ENCODE measurements around the gene ZNF668.
A peak's percentile ranks its signal among the peaks of the same experiment; 100 is the strongest.

Gene ZNF668

GRCh38 chr16:31055613-31056012 is 18.4 kb downstream of the ZNF668 start:
- 95% methylated on average over 4 of the region's 4 CpGs for WGBS
- Histone ChIP-seq H4K91ac (ENCODE audit: low read length) (no peak overlapping the region), H3K4me2 (ENCODE audit: low read length, poor library complexity, severe bottlenecking) (no peak overlapping the region), H3K9ac (ENCODE audit: low read length) (no peak overlapping the region), H2BK12ac (ENCODE audit: low read length in 2 of 2) (no peak overlapping the region), H3K79me1 (replicated peaks; ENCODE audit: low read length, poor library complexity, severe bottlenecking) (peaks cover 5% of the 10 kb centered on the region), H4K8ac (ENCODE audit: low read length) (no peak overlapping the region), H3K36me3 (ENCODE audit: control insufficient read depth in 1 of 2, insufficient read depth in 2 of 2, low read depth in 1 of 2, low read length in 2 of 2) (peaks cover 17 to 18% of the 10 kb centered on the region in 2 experiments), H2AFZ (ENCODE audit: low read depth, low read length) (no peak overlapping the region), H3K27ac (ENCODE audit: low read length, poor library complexity, severe bottlenecking) (no peak overlapping the region), H2BK5ac (ENCODE audit: low read depth, low read length, poor library complexity, severe bottlenecking) (no peak overlapping the region), H3K23ac (ENCODE audit: low read length in 2 of 2) (no peak overlapping the region), H2AK5ac (ENCODE audit: low read length, severe bottlenecking) (no peak overlapping the region), H3K4me3 (ENCODE audit: insufficient read depth in 1 of 2, low read depth in 1 of 2, low read length in 2 of 2) (no peak overlapping the region), H3K4ac (ENCODE audit: low read depth in 1 of 2, low read length in 2 of 2) (no peak overlapping the region), H2BK15ac (ENCODE audit: low read depth, poor library complexity, severe bottlenecking) (no peak overlapping the region), H2BK120ac (ENCODE audit: low read depth, low read length) (no peak overlapping the region), H3K4me1 (ENCODE audit: control insufficient read depth, insufficient read depth, low read depth, low read length) (peaks cover 5% of the 10 kb centered on the region), H3K14ac (ENCODE audit: low read length in 2 of 2) (no peak overlapping the region), H3K9me3 (ENCODE audit: control insufficient read depth, low read length) (no peaks in the 10 kb centered on the region), H3K18ac (ENCODE audit: low read depth in 1 of 2, low read length in 2 of 2) (no peak overlapping the region), H3K27me3 (ENCODE audit: control insufficient read depth in 1 of 2, insufficient read depth in 1 of 2, low read length in 2 of 2) (no peaks in the 10 kb centered on the region)
- no peak for DNase-seq

GRCh38 chr16:31052114-31052513 is 21.9 kb downstream of the ZNF668 start:
- Histone ChIP-seq H2BK15ac (ENCODE audit: low read depth, poor library complexity, severe bottlenecking) (no peak overlapping the region), H3K4me2 (ENCODE audit: low read length, poor library complexity, severe bottlenecking) (peak overlapping the region; percentile 22), H2BK120ac (ENCODE audit: low read depth, low read length) (peak overlapping the region; percentile 11), H2BK12ac (ENCODE audit: low read length in 2 of 2) (peak overlapping the region in 1 of 2 experiments; percentile 63), H2BK5ac (ENCODE audit: low read depth, low read length, poor library complexity, severe bottlenecking) (no peak overlapping the region), H3K9me3 (ENCODE audit: control insufficient read depth, low read length) (no peaks in the 10 kb centered on the region), H3K4me1 (ENCODE audit: control insufficient read depth, insufficient read depth, low read depth, low read length) (peaks cover 7% of the 10 kb centered on the region), H3K79me1 (replicated peaks; ENCODE audit: low read length, poor library complexity, severe bottlenecking) (no peaks in the 10 kb centered on the region), H4K8ac (ENCODE audit: low read length) (no peak overlapping the region), H2AFZ (ENCODE audit: low read depth, low read length) (no peak overlapping the region), H3K18ac (ENCODE audit: low read depth in 1 of 2, low read length in 2 of 2) (peak overlapping the region; percentile 40 to 43), H3K23ac (ENCODE audit: low read length in 2 of 2) (no peak overlapping the region), H3K14ac (ENCODE audit: low read length in 2 of 2) (no peak overlapping the region), H2AK5ac (ENCODE audit: low read length, severe bottlenecking) (peak overlapping the region; percentile 31), H3K27me3 (ENCODE audit: control insufficient read depth in 1 of 2, insufficient read depth in 1 of 2, low read length in 2 of 2) (no peaks in the 10 kb centered on the region), H3K4ac (ENCODE audit: low read depth in 1 of 2, low read length in 2 of 2) (peak overlapping the region in 1 of 2 experiments; percentile 80), H3K4me3 (ENCODE audit: insufficient read depth in 1 of 2, low read depth in 1 of 2, low read length in 2 of 2) (no peak overlapping the region), H3K27ac (ENCODE audit: low read length, poor library complexity, severe bottlenecking) (peak overlapping the region; percentile 69), H4K91ac (ENCODE audit: low read length) (peak overlapping the region; percentile 44), H3K9ac (ENCODE audit: low read length) (peak overlapping the region; percentile 73), H3K36me3 (ENCODE audit: control insufficient read depth in 1 of 2, insufficient read depth in 2 of 2, low read depth in 1 of 2, low read length in 2 of 2) (no peaks in the 10 kb centered on the region)
- 0% methylated on average over 1 of the region's 2 CpGs for WGBS
- DNase-seq, result peak; percentile 95

GRCh38 chr16:31050280-31051030 is 23.6 kb downstream of the ZNF668 start:
- no peaks in the 10 kb centered on the region for H3K36me3 ChIP-seq (ENCODE audit: control insufficient read depth in 1 of 2, insufficient read depth in 2 of 2, low read depth in 1 of 2, low read length in 2 of 2)
- 95% methylated on average over 10 of the region's 10 CpGs for WGBS
- no peak overlapping the region for H3K18ac ChIP-seq (ENCODE audit: low read depth in 1 of 2, low read length in 2 of 2)

GRCh38 chr16:31043898-31044481 is 30.1 kb downstream of the ZNF668 start:
- Histone ChIP-seq H3K36me3 (ENCODE audit: control insufficient read depth in 1 of 2, insufficient read depth in 2 of 2, low read depth in 1 of 2, low read length in 2 of 2) (peaks cover 36 to 40% of the 10 kb centered on the region in 2 experiments), H3K4me1 (ENCODE audit: control insufficient read depth, insufficient read depth, low read depth, low read length) (peaks cover 1% of the 10 kb centered on the region), H4K91ac (ENCODE audit: low read length) (no peak overlapping the region), H3K4me2 (ENCODE audit: low read length, poor library complexity, severe bottlenecking) (no peak overlapping the region), H3K14ac (ENCODE audit: low read length in 2 of 2) (no peak overlapping the region), H3K4me3 (ENCODE audit: insufficient read depth in 1 of 2, low read depth in 1 of 2, low read length in 2 of 2) (no peak overlapping the region), H3K27ac (ENCODE audit: low read length, poor library complexity, severe bottlenecking) (no peak overlapping the region), H2BK12ac (ENCODE audit: low read length in 2 of 2) (no peak overlapping the region), H4K8ac (ENCODE audit: low read length) (no peak overlapping the region), H2BK5ac (ENCODE audit: low read depth, low read length, poor library complexity, severe bottlenecking) (no peak overlapping the region), H3K79me1 (replicated peaks; ENCODE audit: low read length, poor library complexity, severe bottlenecking) (peaks cover 7% of the 10 kb centered on the region), H3K18ac (ENCODE audit: low read depth in 1 of 2, low read length in 2 of 2) (no peak overlapping the region), H3K9ac (ENCODE audit: low read length) (no peak overlapping the region), H2BK120ac (ENCODE audit: low read depth, low read length) (no peak overlapping the region), H3K9me3 (ENCODE audit: control insufficient read depth, low read length) (no peaks in the 10 kb centered on the region), H2AK5ac (ENCODE audit: low read length, severe bottlenecking) (no peak overlapping the region), H3K23ac (ENCODE audit: low read length in 2 of 2) (no peak overlapping the region), H2AFZ (ENCODE audit: low read depth, low read length) (no peak overlapping the region), H3K4ac (ENCODE audit: low read depth in 1 of 2, low read length in 2 of 2) (no peak overlapping the region), H2BK15ac (ENCODE audit: low read depth, poor library complexity, severe bottlenecking) (no peak overlapping the region), H3K27me3 (ENCODE audit: control insufficient read depth in 1 of 2, insufficient read depth in 1 of 2, low read length in 2 of 2) (no peaks in the 10 kb centered on the region)
- DNase-seq, result no peak
- no CpG with 5 or more reads among the region's 4 CpGs for WGBS

More at GRCh38 chr16:31050280-31051030, 23.6 kb downstream of the ZNF668 start:
- H3K4ac ChIP-seq (ENCODE audit: low read depth in 1 of 2, low read length in 2 of 2), result no peak overlapping the region
- H2AK5ac ChIP-seq (ENCODE audit: low read length, severe bottlenecking), result no peak overlapping the region
- H4K91ac ChIP-seq (ENCODE audit: low read length), result no peak overlapping the region
- H4K8ac ChIP-seq (ENCODE audit: low read length), result no peak overlapping the region
- no peak overlapping the region for H2BK5ac ChIP-seq (ENCODE audit: low read depth, low read length, poor library complexity, severe bottlenecking)
- H3K14ac ChIP-seq (ENCODE audit: low read length in 2 of 2), result no peak overlapping the region
- no peak overlapping the region for H2BK120ac ChIP-seq (ENCODE audit: low read depth, low read length)
- H2AFZ ChIP-seq (ENCODE audit: low read depth, low read length), result no peak overlapping the region
- H3K4me2 ChIP-seq (ENCODE audit: low read length, poor library complexity, severe bottlenecking), result no peak overlapping the region
- H3K4me3 ChIP-seq (ENCODE audit: insufficient read depth in 1 of 2, low read depth in 1 of 2, low read length in 2 of 2), result no peak overlapping the region
- no peaks in the 10 kb centered on the region for H3K79me1 ChIP-seq (replicated peaks; ENCODE audit: low read length, poor library complexity, severe bottlenecking)
- H3K27ac ChIP-seq (ENCODE audit: low read length, poor library complexity, severe bottlenecking), result no peak overlapping the region
- H3K9ac ChIP-seq (ENCODE audit: low read length), result no peak overlapping the region
- no peak for DNase-seq
- no peak overlapping the region for H3K23ac ChIP-seq (ENCODE audit: low read length in 2 of 2)
- H3K4me1 ChIP-seq (ENCODE audit: control insufficient read depth, insufficient read depth, low read depth, low read length), result peaks cover 7% of the 10 kb centered on the region
- no peaks in the 10 kb centered on the region for H3K9me3 ChIP-seq (ENCODE audit: control insufficient read depth, low read length)
- no peak overlapping the region for H2BK15ac ChIP-seq (ENCODE audit: low read depth, poor library complexity, severe bottlenecking)
- no peaks in the 10 kb centered on the region for H3K27me3 ChIP-seq (ENCODE audit: control insufficient read depth in 1 of 2, insufficient read depth in 1 of 2, low read length in 2 of 2)
- H2BK12ac ChIP-seq (ENCODE audit: low read length in 2 of 2), result peak overlapping the region; percentile 25 to 37
